H7 (cell line): ENCODE measurements around the gene HAAO. TPM values are rescaled to one million over a fixed set of nuclear protein-coding genes. Genes with fewer than 3 reads are reported as not detected.

ENCODE experiments used
- DNase-seq: peaks from one replicate; pipeline ENCODE4 v3.0.0; 2012
- H3K27me3 ChIP-seq: 2 replicates; pipeline ENCODE4 v1.6.0; 2011; ENCODE audit warnings: mild to moderate bottlenecking, low read length; ENCODE audit not compliant: control insufficient read depth, insufficient read depth
- H3K36me3 ChIP-seq: replicated peaks from 2 replicates; pipeline ENCODE4 v1.5.1; 2011; ENCODE audit warnings: low read length; ENCODE audit not compliant: control insufficient read depth, insufficient read depth
- H3K4me3 ChIP-seq: 2 replicates; pipeline ENCODE4 v1.5.1; 2011; ENCODE audit warnings: low read depth, mild to moderate bottlenecking, control low read depth, low read length, moderate library complexity; ENCODE audit not compliant: insufficient read depth
- total RNA-seq: library from RNA; depleted of rRNA; stranded (reverse); fragments of >200 nt; shearing (Covaris generic); gene quantifications from 2 replicates; pipeline ENCODE4 v1.2.3, GENCODE V29; 2014

Gene HAAO
- total RNA-seq, 1 experiment from 2014 or later: 6.5 TPM

GRCh38 chr2:42771546-42772153 lies 20.7 kb downstream of the HAAO start:
- no peak overlapping the region for H3K4me3 ChIP-seq
- DNase-seq: peak; percentile 26
- no peaks in the 10 kb centered on the region; the same call in 1 of the 2 replicates for H3K36me3 ChIP-seq
- H3K27me3 ChIP-seq: no peaks in the 10 kb centered on the region

DNA sequence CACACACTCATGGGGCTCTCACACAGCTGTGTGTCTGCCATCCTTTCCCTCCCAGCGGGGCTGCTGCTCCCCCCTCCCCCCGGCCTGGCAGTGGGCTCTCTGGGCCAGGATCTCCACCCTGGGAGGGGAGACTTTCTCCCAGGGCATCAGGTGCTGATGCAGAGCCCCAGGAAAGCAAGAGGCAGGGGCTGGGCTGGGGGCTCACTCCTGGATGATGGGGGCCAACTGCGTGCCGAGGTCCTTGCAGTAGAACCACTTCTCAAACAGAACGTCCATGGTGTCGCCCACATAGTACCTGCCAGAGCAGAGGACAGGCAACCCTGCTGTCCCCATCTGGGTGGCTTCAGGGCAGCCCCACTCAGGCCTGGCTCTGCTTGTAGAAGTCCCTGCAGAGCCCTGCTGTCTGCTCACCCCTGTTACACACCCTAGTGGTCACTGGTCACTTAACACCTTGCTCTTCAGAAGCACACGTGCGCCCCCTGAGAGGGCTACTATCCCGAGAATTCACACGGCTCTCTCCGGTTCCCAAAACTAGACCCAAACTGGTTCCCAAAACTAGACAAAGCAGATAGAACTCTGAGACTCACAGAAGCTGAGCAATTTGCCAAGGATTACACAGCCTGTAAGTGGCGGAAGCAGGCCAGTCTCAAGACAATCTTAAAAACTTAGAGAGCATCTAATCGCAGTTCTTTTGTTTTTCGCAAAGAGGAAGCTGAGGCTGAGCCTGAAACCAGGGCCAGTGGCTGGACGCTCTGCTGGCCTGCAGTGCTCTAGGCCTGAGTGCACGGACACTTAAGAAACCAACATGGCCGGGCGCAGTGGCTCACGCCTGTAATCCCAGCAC lies 21.9 kb downstream of the HAAO start:
- Histone ChIP-seq H3K4me3 (no peak overlapping the region), H3K27me3 (no peaks in the 10 kb centered on the region)
- DNase-seq: peak; percentile 94

GRCh38 chr2:42769583-42770287 lies 22.6 kb downstream of the HAAO start:
- Histone ChIP-seq H3K36me3 (no peaks in the 10 kb centered on the region; the same call in 1 of the 2 replicates), H3K4me3 (no peak overlapping the region), H3K27me3 (no peaks in the 10 kb centered on the region)
- peak; percentile 25 for DNase-seq

More for the DNA sequence above, 21.9 kb downstream of the HAAO start:
- H3K36me3 ChIP-seq: no peaks in the 10 kb centered on the region; the same call in 1 of the 2 replicates

DNA sequence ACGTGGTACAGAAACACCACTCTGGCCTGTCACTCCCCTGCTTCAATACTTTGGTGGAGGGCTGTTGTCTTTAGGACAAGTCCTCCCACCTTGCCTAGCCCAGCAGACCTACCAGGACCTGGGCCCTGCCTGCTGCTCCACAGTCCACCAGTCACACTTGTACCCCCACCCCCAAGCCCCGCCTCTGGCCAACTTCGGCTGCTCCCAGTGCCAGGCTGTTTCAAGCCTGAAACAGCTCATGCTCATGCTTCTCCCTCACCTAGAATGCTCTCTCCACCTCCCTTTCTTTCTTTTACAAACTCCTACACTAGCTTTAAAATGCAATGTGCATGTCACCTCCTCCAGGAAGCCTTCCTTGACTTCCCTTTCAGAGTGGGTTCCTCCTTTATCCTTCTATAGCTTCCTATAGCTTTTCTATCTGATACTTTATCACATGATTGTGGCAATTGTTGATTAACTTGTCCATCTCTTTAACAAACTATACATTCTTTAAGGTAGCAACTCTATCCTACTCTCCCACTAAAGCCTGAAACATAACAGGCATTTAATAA lies 23.6 kb downstream of the HAAO start:
- Histone ChIP-seq H3K36me3 (no peaks in the 10 kb centered on the region; the same call in 1 of the 2 replicates), H3K27me3 (no peaks in the 10 kb centered on the region), H3K4me3 (no peak overlapping the region)
- DNase-seq: peak; percentile 65

DNA sequence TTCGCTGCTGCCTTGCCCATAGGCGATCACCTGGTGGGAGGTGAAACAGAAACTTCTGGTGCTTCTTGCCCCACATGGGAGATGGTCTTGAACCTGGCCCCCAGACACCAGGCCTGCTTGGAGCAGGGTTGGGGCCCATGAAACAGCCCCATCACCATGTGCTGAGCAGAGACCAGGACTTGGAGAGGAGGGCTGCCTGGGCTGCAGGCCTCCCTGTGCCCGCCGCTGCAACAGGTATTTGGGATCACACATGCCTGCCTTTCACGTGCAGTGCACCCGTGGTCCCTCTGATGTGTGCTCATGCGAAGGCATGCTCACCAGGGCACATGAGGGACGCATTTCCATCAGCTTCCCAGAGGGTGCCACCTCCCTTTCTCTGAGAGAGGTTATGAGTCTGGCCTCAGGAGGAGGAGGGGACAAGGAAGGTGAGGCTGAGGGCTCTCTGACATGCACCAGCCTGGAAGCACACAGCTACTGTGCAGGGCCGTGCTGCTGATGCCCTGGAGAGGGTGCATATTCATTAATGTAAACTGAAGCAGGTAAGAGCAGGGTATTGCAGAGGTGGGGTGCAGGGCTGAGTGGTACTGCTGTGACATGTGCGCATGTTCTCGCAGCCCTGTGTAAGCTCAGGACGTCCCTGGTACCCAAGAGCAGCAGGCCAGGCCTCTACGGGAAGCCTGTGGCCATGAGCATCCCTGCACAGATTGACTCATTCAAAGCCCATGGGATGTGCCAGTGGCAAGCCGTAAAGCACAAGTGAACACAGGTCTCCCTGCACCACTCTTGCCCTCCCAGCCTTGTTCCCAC lies 24.3 kb downstream of the HAAO start:
- H3K27me3 ChIP-seq: no peaks in the 10 kb centered on the region
- peak; percentile 51 for DNase-seq
- no peak overlapping the region for H3K4me3 ChIP-seq
- no peaks in the 10 kb centered on the region; the same call in 1 of the 2 replicates for H3K36me3 ChIP-seq

GRCh38 chr2:42767080-42767898 lies 25.1 kb downstream of the HAAO start:
- DNase-seq: no peak
- H3K27me3 ChIP-seq: no peaks in the 10 kb centered on the region
- no peaks in the 10 kb centered on the region; the same call in 1 of the 2 replicates for H3K36me3 ChIP-seq
- no peak overlapping the region for H3K4me3 ChIP-seq

GRCh38 chr2:42765686-42766085 lies 26.7 kb downstream of the HAAO start:
- Histone ChIP-seq H3K4me3 (no peak overlapping the region), H3K36me3 (no peaks in the 10 kb centered on the region; the same call in 1 of the 2 replicates), H3K27me3 (no peaks in the 10 kb centered on the region)
- DNase-seq: peak; percentile 38

- DNase-seq: peak; percentile 37
- Histone ChIP-seq H3K4me3 (no peak overlapping the region), H3K27me3 (no peaks in the 10 kb centered on the region), H3K36me3 (no peaks in the 10 kb centered on the region; the same call in 1 of the 2 replicates)
Observed at GRCh38 chr2:42764901-42765300, 27.5 kb downstream of the HAAO start.

DNA sequence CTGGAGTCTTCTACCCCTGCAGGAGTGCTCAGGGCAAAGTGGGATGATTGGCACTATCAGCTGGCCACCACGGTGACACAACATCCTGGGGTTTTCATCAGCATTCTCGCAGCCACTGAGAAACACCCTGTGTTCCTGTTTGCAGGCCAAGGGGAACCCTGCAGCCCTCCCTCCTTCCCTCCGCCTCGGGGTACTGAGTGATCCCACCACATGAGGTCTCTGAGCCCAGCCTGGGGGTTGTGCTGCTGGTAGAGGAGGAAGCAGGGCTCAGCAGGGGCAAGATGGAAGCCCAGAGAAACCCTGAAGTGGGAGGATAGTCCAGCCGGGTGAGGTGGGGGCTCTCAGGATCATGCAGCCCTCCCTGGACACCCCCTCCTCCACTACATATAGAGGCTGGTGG lies 28.3 kb downstream of the HAAO start, which contains the start of gene OXER1:
Gene OXER1, minus strand, starts transcription at position 40 of the 400 bp plus-strand sequence. CDS start 73 bp downstream, outside the sequence.
- Histone ChIP-seq H3K36me3 (no peaks in the 10 kb centered on the region; the same call in 1 of the 2 replicates), H3K27me3 (no peaks in the 10 kb centered on the region), H3K4me3 (no peak within 1 kb of the TSS)
- DNase-seq: peak; percentile 68

DNA sequence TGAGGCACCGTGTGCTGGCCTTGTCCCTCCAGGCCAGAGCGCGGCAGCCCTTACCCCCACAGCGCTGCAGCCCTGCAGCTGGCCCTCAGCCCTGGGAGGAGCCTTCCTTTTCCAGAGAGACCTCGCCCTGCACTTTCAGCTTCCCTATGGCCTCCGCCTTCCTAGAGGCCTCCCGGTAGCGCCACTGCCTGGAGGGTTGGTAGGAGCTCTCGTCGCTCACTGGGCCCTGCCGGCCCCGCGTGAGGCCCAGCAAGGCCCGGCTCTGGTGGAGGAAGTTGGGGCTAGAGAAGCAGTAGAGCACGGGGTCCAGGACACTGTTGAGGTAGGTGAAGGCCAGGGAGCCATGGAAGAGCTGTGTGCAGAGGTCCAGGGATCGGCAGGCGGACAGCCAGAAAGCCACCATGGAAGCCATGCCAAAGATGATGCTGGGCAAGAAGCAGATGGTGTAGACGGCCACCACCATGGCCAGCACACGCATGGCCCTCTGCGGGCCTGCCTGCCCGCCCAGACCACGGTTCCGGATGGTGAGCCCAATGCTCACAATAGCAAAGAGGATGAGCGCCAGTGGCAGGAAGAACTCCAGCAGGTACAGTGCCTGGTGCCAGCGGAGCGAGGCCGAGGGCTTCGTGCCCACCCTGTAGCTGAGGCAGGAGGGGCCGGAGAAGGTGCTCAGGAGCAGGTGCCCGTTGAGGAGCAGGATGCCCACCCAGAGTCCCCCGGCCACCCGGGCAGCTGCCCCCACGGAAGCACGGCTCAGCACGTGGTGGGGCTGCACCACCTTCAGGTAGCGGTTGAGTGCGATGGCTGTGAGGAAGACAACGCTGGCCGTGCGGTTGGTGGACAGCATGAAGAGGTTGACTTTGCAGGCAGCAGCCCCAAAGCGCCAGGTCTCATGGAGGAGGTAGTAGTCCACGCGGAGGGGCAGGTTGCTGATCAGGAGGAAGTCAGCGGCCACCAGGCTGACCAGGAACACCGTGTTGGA lies 29.3 kb downstream of the HAAO start:
- H3K27me3 ChIP-seq: no peaks in the 10 kb centered on the region
- no peaks in the 10 kb centered on the region for H3K36me3 ChIP-seq
- no peak overlapping the region for H3K4me3 ChIP-seq
- DNase-seq: peak; percentile 52

DNA sequence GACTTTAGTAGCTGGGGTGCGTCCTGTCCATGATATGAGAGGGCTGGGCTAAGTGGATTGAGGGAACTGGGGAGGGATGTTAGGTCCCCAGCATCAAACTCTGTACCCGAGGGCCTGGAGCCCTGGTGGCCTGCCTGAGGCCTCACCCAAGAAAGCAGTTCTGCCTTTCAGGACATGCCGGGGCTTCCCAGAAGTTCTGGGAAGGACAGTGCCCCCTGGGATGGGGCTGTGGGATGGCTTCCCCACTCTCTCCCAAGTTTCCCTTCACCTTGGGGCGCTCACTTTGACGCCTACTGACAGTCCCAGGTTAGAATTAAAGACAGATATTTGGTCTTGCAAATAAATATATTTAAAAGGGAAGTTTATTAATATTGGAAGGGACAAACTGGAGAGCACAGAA lies 30.2 kb downstream of the HAAO start:
- H3K4me3 ChIP-seq: no peak overlapping the region
- H3K27me3 ChIP-seq: no peaks in the 10 kb centered on the region
- no peaks in the 10 kb centered on the region for H3K36me3 ChIP-seq
- peak; percentile 68 for DNase-seq

- no peaks in the 10 kb centered on the region for H3K27me3 ChIP-seq
- H3K4me3 ChIP-seq: no peak overlapping the region
- peak; percentile 24 for DNase-seq
- H3K36me3 ChIP-seq: no peaks in the 10 kb centered on the region
Observed at GRCh38 chr2:42761554-42761953, 30.8 kb downstream of the HAAO start.
